Daoy (cell line): ENCODE data around the gene CPEB4. TPM values are rescaled to one million over a fixed set of nuclear protein-coding genes. Genes with fewer than 3 reads are reported as not detected.
A peak's percentile ranks its signal among the peaks of the same experiment; 100 is the strongest.

Experiments
- DNase-seq: peaks from one replicate; pipeline ENCODE4 v3.0.0-alpha.2; 2015; ENCODE audit warnings: low read depth
- total RNA-seq: library from RNA; depleted of rRNA; stranded (reverse); fragments of >200 nt; shearing (Covaris generic); gene quantifications from 2 replicates; pipeline ENCODE4 v1.2.3, GENCODE V29; 2014

Gene CPEB4
- total RNA-seq, 1 experiment from 2014 or later = 21.4 TPM

- no peak for DNase-seq
Observed at GRCh38 chr5:173884402-173885053, 3.6 kb upstream of the CPEB4 start.

- DNase-seq = no peak
Observed at GRCh38 chr5:173885054-173885443, 3.1 kb upstream of the CPEB4 start.

GRCh38 chr5:173885475-173886010 is 2.6 kb upstream of the CPEB4 start:
- no peak for DNase-seq

- no peak for DNase-seq
Observed at GRCh38 chr5:173886150-173886549, 2.0 kb upstream of the CPEB4 start.

GRCh38 chr5:173888473-173889131 is 453 bp downstream of the CPEB4 start:
- DNase-seq = peak; percentile 12

- DNase-seq = no peak
Observed at GRCh38 chr5:173890195-173890991, 2.2 kb downstream of the CPEB4 start.

GRCh38 chr5:173891308-173892116 is 3.4 kb downstream of the CPEB4 start:
- DNase-seq = no peak

- DNase-seq = no peak
Observed at GRCh38 chr5:173893192-173893561, 5.0 kb downstream of the CPEB4 start.

GRCh38 chr5:173895401-173896165 is 7.4 kb downstream of the CPEB4 start:
- DNase-seq = no peak

GRCh38 chr5:173896631-173897030 is 8.5 kb downstream of the CPEB4 start:
- DNase-seq = no peak

- DNase-seq = no peak
Observed at GRCh38 chr5:173901705-173902104, 13.6 kb downstream of the CPEB4 start.

GRCh38 chr5:173902334-173902733 is 14.2 kb downstream of the CPEB4 start:
- DNase-seq = no peak

GRCh38 chr5:173902743-173903142 is 14.6 kb downstream of the CPEB4 start:
- no peak for DNase-seq

GRCh38 chr5:173903396-173904140 is 15.4 kb downstream of the CPEB4 start:
- no peak for DNase-seq

GRCh38 chr5:173904151-173904550 is 16.0 kb downstream of the CPEB4 start:
- DNase-seq = no peak

- DNase-seq = no peak
Observed at GRCh38 chr5:173907284-173907683, 19.1 kb downstream of the CPEB4 start.

GRCh38 chr5:173907686-173908371 is 19.7 kb downstream of the CPEB4 start:
- DNase-seq = peak; percentile 21

GRCh38 chr5:173909199-173909598 is 21.1 kb downstream of the CPEB4 start:
- DNase-seq = no peak

- no peak for DNase-seq
Observed at GRCh38 chr5:173910215-173910614, 22.1 kb downstream of the CPEB4 start.

- DNase-seq = no peak
Observed at GRCh38 chr5:173911623-173912022, 23.5 kb downstream of the CPEB4 start.
